GM23248 (cell line): ENCODE measurements around the gene KIF26A. TPM values are rescaled to one million over a fixed set of nuclear protein-coding genes. Genes with fewer than 3 reads are reported as not detected.

Experiments used
- DNase-seq: peaks from one replicate; pipeline ENCODE4 v3.0.0-alpha.2; 2015
- H2AFZ ChIP-seq: fragments of 200-600 bp; sonication (generic); 2 replicates; pipeline ENCODE4 v1.6.1; 2016; ENCODE audit warnings: antibody characterized with exemption
- H3F3A ChIP-seq: fragments of 200-600 bp; sonication (generic); 2 replicates; pipeline ENCODE4 v1.6.1; 2016; ENCODE audit warnings: mild to moderate bottlenecking, antibody characterized with exemption, mixed run types; ENCODE audit not compliant: insufficient read depth
- H3K27ac ChIP-seq: fragments of 200-600 bp; sonication (generic); 2 replicates; pipeline ENCODE4 v1.5.1; 2016; ENCODE audit warnings: mild to moderate bottlenecking
- H3K27me3 ChIP-seq: fragments of 200-600 bp; sonication (generic); replicated peaks from 2 replicates; pipeline ENCODE4 v1.6.1; 2016; ENCODE audit warnings: mild to moderate bottlenecking; ENCODE audit not compliant: insufficient read depth
- H3K36me3 ChIP-seq: fragments of 200-600 bp; sonication (generic); 2 replicates; pipeline ENCODE4 v1.6.1; 2016; ENCODE audit warnings: low read depth, mild to moderate bottlenecking
- H3K4me1 ChIP-seq: fragments of 200-600 bp; sonication (generic); 2 replicates; pipeline ENCODE4 v1.6.1; 2016; ENCODE audit warnings: mild to moderate bottlenecking; ENCODE audit not compliant: insufficient read depth
- H3K4me2 ChIP-seq: fragments of 200-600 bp; sonication (generic); one replicate; pipeline ENCODE4 v1.6.1; 2016; ENCODE audit warnings: mild to moderate bottlenecking; ENCODE audit not compliant: unreplicated experiment
- H3K4me3 ChIP-seq: fragments of 200-600 bp; sonication (generic); 2 replicates; pipeline ENCODE4 v1.5.1; 2016; ENCODE audit warnings: mild to moderate bottlenecking
- H3K79me2 ChIP-seq: fragments of 200-600 bp; sonication (generic); 2 replicates; pipeline ENCODE4 v1.6.1; 2016; ENCODE audit warnings: mild to moderate bottlenecking; ENCODE audit not compliant: insufficient read depth
- H3K9ac ChIP-seq: fragments of 200-600 bp; sonication (generic); 2 replicates; pipeline ENCODE4 v1.6.1; 2016; ENCODE audit warnings: mild to moderate bottlenecking
- H3K9me2 ChIP-seq: fragments of 200-600 bp; sonication (generic); 2 replicates; pipeline ENCODE4 v1.6.1; 2016; ENCODE audit warnings: mixed run types, mild to moderate bottlenecking, moderate library complexity; ENCODE audit not compliant: insufficient read depth
- H3K9me3 ChIP-seq: fragments of 200-600 bp; sonication (generic); one replicate; pipeline ENCODE4 v1.6.1; 2017; ENCODE audit warnings: low read depth
- H4K20me1 ChIP-seq: fragments of 200-600 bp; sonication (generic); 2 replicates; pipeline ENCODE4 v1.6.0; 2016; ENCODE audit not compliant: insufficient read depth
- EZH2 ChIP-seq: fragments of 200-600 bp; sonication (generic); IDR thresholded peaks from 2 replicates; pipeline ENCODE4 v1.6.1; 2018; ENCODE audit warnings: antibody characterized with exemption, mild to moderate bottlenecking; ENCODE audit not compliant: insufficient read depth, poor library complexity, severe bottlenecking
- EZH2phosphoT487 ChIP-seq: fragments of 200-600 bp; sonication (generic); IDR thresholded peaks from 2 replicates; pipeline ENCODE4 v1.6.1; 2018; ENCODE audit warnings: antibody characterized with exemption, moderate library complexity, mild to moderate bottlenecking, low read depth; ENCODE audit not compliant: insufficient read depth
- WGBS, 2 experiments: methylation state at CpG; one replicate each; pipeline ENCODE4 v1.1.6; 2015 to 2017; ENCODE audit warnings: low lambda C conversion rate in 2 of 2, low coverage in 1 of 2; ENCODE audit errors: missing lambda C conversion rate in 2 of 2; 5-methylcytosine and 5-hydroxymethylcytosine counted together
- in situ Hi-C: fragments of 300-500 bp; cut with MboI; formaldehyde crosslinking; loops from 2 replicates; pipeline ENCODE4 v1.15.0; 2020
- polyA plus RNA-seq: library from polyadenylated mRNA; unstranded; fragments of >200 nt; fragmentation: Nextera tagmentation; extraction: Ambion mirVana; gene quantifications from 2 replicates; pipeline ENCODE4 v1.2.1, GENCODE V29; 2016
- total RNA-seq: library from RNA; depleted of rRNA; stranded (reverse); fragments of >200 nt; shearing (Covaris generic); gene quantifications from 2 replicates; pipeline ENCODE4 v1.2.3, GENCODE V29; 2014

KIF26A gene
- total and polyA plus RNA-seq, 2 experiments from 2014 or later: not detected

DNA sequence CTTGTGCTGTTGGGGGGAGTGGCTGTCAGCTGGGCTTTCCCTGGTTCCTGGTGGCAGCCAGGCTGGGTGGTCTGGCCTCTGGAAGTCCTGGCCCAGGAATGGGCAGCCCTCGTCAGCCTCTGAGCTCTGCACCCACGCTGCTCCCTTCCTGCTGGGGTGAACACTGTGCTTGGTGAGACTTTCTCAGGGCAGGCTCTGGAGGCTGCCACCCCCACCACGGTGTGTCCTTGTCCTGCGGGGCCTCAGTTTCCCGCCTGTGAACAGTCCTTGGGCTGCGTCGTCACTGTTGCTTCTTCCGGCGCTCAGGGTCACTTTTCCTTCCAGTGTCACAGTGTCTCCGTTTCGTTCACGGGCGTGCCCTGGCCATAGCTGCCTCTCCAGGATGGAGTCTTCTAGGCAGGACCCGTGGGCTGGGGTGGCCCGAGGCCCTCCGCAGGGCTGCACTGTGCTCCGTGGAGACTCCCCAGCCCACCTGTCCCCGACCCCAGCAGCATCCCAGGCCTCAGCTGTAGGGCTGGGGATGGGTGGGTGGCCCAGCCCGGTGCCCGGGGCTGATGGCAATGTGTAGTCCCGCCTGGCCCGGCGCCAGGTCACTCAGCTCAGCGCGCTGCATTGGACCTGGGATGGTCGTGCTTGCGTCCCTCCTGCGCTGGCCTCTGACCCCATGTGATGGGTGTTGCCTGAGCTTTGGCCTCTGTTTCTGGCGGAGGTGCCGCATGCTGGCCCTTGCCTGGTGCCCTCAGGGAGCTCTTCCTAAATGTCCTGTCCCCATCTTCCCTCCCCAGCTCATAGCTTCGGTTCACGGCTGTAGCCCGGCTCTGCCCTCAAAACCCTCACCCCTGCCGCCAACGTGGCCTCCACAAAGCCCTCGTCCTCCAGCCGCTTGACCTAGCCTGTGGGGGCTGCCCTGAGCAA is 6.8 kb downstream of the KIF26A start:
- Histone ChIP-seq H3K4me2 (no peak overlapping the region), H4K20me1 (no peaks in the 10 kb centered on the region), H3K9ac (no peak overlapping the region), H3K27ac (no peak overlapping the region), H3K4me3 (no peak overlapping the region), H3F3A (no peaks in the 10 kb centered on the region), H2AFZ (no peak overlapping the region), H3K4me1 (no peaks in the 10 kb centered on the region), H3K9me3 (no peaks in the 10 kb centered on the region), H3K79me2 (no peaks in the 10 kb centered on the region), H3K36me3 (no peaks in the 10 kb centered on the region), H3K9me2 (no peaks in the 10 kb centered on the region), H3K27me3 (no peaks in the 10 kb centered on the region)
- no peak for TF ChIP-seq EZH2phosphoT487
- TF ChIP-seq EZH2: no peak
- in situ Hi-C loops: no loop called here
- DNase-seq: no peak
- 55 to 57% methylated on average over 31 to 37 of the region's 37 CpGs for WGBS, 2 experiments

DNA sequence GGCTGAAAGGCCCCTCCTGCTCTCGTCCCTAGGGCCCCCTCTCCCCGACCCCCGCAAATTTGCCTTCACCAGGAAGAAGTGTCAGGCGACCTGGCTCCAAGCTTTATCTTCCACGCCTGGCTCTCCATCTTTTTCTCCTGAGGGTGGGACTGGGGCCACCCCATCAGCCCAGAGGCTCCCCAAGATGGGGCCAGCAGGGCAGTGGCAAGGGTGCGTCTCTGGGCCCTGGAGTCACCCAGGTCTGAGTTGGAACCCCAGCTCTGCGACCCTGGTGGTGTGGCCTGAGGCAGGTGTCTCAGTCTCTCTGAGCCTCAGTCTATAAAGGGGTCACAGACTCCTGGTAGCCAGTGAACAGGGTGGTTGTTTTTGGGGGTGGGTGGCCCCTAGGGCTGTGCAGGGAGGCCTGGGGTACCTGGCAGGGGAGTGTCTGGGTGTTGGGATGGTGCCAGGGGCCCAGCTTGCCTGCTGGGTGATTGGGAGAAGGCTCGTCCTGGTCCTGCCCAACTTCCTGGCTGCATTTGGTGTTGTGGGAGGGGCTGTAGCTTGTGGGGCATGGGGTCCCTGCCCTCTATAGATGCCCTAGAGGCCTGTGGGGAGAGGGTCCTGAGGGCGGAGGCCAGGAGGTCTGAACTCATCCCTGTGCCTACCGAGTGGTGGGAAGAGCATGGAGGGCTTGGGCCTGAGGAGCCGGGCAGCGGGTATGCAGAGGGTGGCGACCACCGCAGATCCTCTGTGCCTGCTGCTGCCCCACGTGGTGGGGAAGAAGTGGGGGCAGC is 7.6 kb downstream of the KIF26A start:
- WGBS, 2 experiments: 56% methylated on average over 14 to 15 of the region's 15 CpGs
- in situ Hi-C loops: no loop called here
- Histone ChIP-seq H4K20me1 (no peaks in the 10 kb centered on the region), H3K27me3 (no peaks in the 10 kb centered on the region), H2AFZ (no peak overlapping the region), H3K36me3 (no peaks in the 10 kb centered on the region), H3F3A (no peaks in the 10 kb centered on the region), H3K79me2 (no peaks in the 10 kb centered on the region), H3K27ac (no peak overlapping the region), H3K4me2 (no peak overlapping the region), H3K9me2 (no peaks in the 10 kb centered on the region), H3K4me3 (no peak overlapping the region), H3K4me1 (no peaks in the 10 kb centered on the region), H3K9me3 (no peaks in the 10 kb centered on the region), H3K9ac (no peak overlapping the region)
- TF ChIP-seq EZH2phosphoT487 (no peak), EZH2 (no peak)
- DNase-seq: no peak

DNA sequence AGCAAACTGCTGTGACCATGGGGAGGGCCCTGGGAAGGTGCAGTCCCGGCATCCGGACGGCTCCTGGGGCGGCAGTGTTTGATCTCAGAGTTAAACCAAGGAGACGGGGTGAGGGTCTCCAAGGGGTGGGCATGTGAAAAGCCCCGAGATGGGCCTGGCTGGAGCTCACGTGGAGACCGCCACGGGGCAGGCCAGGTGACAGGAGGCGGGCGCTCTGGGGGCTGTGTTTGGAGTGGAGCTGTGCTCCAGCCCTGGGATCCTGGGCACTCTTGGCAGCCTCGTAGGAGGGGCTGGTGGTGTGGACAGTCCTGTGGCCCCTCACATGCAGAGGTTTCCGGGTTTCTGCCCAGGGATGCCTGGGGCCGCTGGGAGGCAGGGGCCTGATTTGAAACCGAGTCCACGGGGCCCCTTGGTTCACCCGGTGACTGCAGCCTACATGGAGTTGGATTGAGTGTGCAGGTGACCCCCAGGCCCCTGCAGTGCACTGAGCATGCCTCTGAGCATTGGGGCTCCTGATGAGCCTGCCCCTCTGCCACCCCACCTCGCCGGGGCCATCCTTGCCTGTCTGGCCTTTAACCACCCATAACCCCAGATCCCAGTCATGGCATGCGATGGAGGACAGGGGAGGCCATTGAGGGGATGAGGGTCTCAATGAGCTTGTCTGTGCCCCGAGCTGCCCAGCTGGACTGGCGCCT is 8.4 kb downstream of the KIF26A start:
- WGBS, 2 experiments: 63 to 65% methylated on average over 19 to 22 of the region's 22 CpGs
- no peaks in the 10 kb centered on the region for H4K20me1 ChIP-seq
- no peak overlapping the region for H3K4me3 ChIP-seq
- no peaks in the 10 kb centered on the region for H3K27me3 ChIP-seq
- H3F3A ChIP-seq: no peaks in the 10 kb centered on the region
- no peak overlapping the region for H2AFZ ChIP-seq
- in situ Hi-C loops: no loop called here
- H3K4me2 ChIP-seq: no peak overlapping the region
- H3K9me2 ChIP-seq: no peaks in the 10 kb centered on the region
- DNase-seq: no peak
- no peaks in the 10 kb centered on the region for H3K4me1 ChIP-seq
- no peaks in the 10 kb centered on the region for H3K36me3 ChIP-seq
- H3K27ac ChIP-seq: no peak overlapping the region
- H3K79me2 ChIP-seq: no peaks in the 10 kb centered on the region
- H3K9me3 ChIP-seq: no peaks in the 10 kb centered on the region
- H3K9ac ChIP-seq: no peak overlapping the region
- no peak for TF ChIP-seq EZH2phosphoT487
- no peak for TF ChIP-seq EZH2

DNA sequence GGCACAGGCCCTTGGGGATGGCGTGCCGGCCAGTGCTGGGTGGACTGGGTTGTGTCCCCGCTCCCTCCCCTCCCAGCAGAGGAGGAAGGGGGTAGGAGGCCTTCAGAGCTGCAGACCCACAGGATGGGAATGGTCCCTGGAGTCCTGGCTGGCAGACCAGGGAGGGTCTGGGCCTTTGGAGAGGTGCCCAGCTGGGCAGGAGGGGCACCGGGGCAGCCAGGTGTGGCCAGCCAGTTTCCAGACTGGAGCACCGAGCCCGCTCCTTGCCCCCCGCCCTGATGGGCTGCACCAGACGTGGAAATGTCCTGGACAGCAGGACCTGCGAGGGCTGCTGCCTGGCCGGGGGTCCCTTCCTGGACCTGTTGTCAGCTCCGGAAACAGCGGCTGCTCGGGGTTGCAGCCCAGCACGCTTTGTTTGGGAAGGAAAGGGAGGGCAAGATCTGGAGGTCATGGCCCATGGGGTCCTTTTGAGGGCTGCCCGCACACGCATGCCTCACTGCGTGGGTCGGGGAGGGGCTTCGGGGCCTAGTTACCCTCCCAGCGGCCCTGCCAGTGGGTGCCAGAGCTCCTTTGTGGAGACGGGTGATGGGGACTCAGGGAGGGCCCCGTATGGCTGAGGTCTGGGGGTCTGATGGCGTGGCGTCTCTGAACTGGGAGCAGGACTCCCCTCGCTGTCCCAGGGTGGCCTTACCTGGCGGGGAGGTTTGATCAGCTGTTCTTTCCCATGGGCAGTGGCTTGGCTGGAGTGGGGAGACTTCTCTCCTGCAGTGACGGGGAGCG is 9.1 kb downstream of the KIF26A start:
- Histone ChIP-seq H3K9ac (no peak overlapping the region), H3F3A (no peaks in the 10 kb centered on the region), H2AFZ (no peak overlapping the region), H4K20me1 (no peaks in the 10 kb centered on the region), H3K27me3 (no peaks in the 10 kb centered on the region), H3K9me3 (no peaks in the 10 kb centered on the region), H3K79me2 (no peaks in the 10 kb centered on the region), H3K4me1 (no peaks in the 10 kb centered on the region), H3K4me2 (no peak overlapping the region), H3K27ac (no peak overlapping the region), H3K9me2 (no peaks in the 10 kb centered on the region), H3K4me3 (no peak overlapping the region), H3K36me3 (no peaks in the 10 kb centered on the region)
- DNase-seq: no peak
- 52 to 63% methylated on average over 23 to 27 of the region's 28 CpGs for WGBS, 2 experiments
- TF ChIP-seq EZH2 (no peak), EZH2phosphoT487 (no peak)
- in situ Hi-C loops: no loop called here
